ENCODE data around the gene MAPT. TPM values are rescaled to one million over a fixed set of nuclear protein-coding genes. Genes with fewer than 3 reads are reported as not detected.

The MAPT gene
- total and polyA plus RNA-seq, 7 experiments from 2014 or later: 0.12 to 1.3 (median 0.80) TPM

GRCh38 chr17:46027048-46027975 lies 133.0 kb downstream of the MAPT start:
- intact Hi-C loops (cut with micrococcal nuclease): no loop called here
- POLR2A ChIA-PET: interaction anchor here (0.8 kb wide), 2 partner anchors 8 to 18 kb away, joined by 3 to 4 read pairs; no protein-coding TSS in a partner anchor
- H3K27me3 ChIP-seq (ENCODE audit: control insufficient read depth in 2 of 2, insufficient read depth in 2 of 2, low read length in 2 of 2): no peaks in the 10 kb centered on the region
- peaks cover 13 to 30% (median 18%) of the 10 kb centered on the region in 5 donors for H3K36me3 Mint-ChIP-seq
- peaks cover 0 to 9% (median 0%) of the 10 kb centered on the region in 11 donors for H3K9me3 Mint-ChIP-seq
- no peak overlapping the region for H3K4me3 ChIP-seq (ENCODE audit: low read length)
- H3K27me3 Mint-ChIP-seq: no peaks in the 10 kb centered on the region
- CTCF ChIA-PET: interaction anchor here (0.5 to 1.0 kb wide), 2 partner anchors 16 to 751 kb away, joined by 3 to 4 read pairs; no protein-coding TSS in a partner anchor
- ATAC-seq: peak; percentile 21
- no peaks in the 10 kb centered on the region for H3K9me3 ChIP-seq (ENCODE audit: control insufficient read depth in 2 of 3, low read length in 3 of 3)
- peak overlapping the region in 7 of 9 donors; percentile 31 to 81 (median 71) for H3K27ac Mint-ChIP-seq
- peaks cover 0 to 59% (median 11%) of the 10 kb centered on the region in 3 experiments for H3K36me3 ChIP-seq (ENCODE audit: control insufficient read depth in 2 of 3, insufficient read depth in 3 of 3, low read length in 3 of 3)
- peaks cover 6 to 31% (median 15%) of the 10 kb centered on the region in 7 donors for H3K4me1 Mint-ChIP-seq
- no peak for DNase-seq
- peak overlapping the region in 1 of 10 donors; percentile 1 for H3K4me3 Mint-ChIP-seq
- H3K4me1 ChIP-seq (ENCODE audit: control insufficient read depth in 2 of 2, insufficient read depth in 2 of 2, low read length in 2 of 2): no peaks in the 10 kb centered on the region
- H3K27ac ChIP-seq (ENCODE audit: low read depth, low read length): peak overlapping the region; percentile 20

GRCh38 chr17:46027976-46028325 lies 133.6 kb downstream of the MAPT start:
- H3K36me3 Mint-ChIP-seq: peaks cover 18 to 34% (median 20%) of the 10 kb centered on the region in 5 donors
- no peak overlapping the region for H3K4me3 Mint-ChIP-seq
- CTCF ChIA-PET: interaction anchor here (0.5 to 1.0 kb wide), 2 partner anchors 15 to 752 kb away, joined by 3 to 4 read pairs; no protein-coding TSS in a partner anchor
- H3K27me3 ChIP-seq (ENCODE audit: control insufficient read depth in 2 of 2, insufficient read depth in 2 of 2, low read length in 2 of 2): no peaks in the 10 kb centered on the region
- intact Hi-C loops (cut with micrococcal nuclease): no loop called here
- H3K36me3 ChIP-seq (ENCODE audit: control insufficient read depth in 2 of 3, insufficient read depth in 3 of 3, low read length in 3 of 3): peaks cover 2 to 66% (median 15%) of the 10 kb centered on the region in 3 experiments
- ATAC-seq (no peak), DNase-seq (no peak)
- H3K4me1 ChIP-seq (ENCODE audit: control insufficient read depth in 2 of 2, insufficient read depth in 2 of 2, low read length in 2 of 2): no peaks in the 10 kb centered on the region
- no peaks in the 10 kb centered on the region for H3K9me3 ChIP-seq (ENCODE audit: control insufficient read depth in 2 of 3, low read length in 3 of 3)
- H3K4me3 ChIP-seq (ENCODE audit: low read length): no peak overlapping the region
- H3K4me1 Mint-ChIP-seq: peaks cover 6 to 31% (median 15%) of the 10 kb centered on the region in 7 donors
- POLR2A ChIA-PET: interaction anchor here (0.8 to 1.1 kb wide), 3 partner anchors 9 to 188 kb away, joined by 3 to 7 read pairs (median 4); no protein-coding TSS in a partner anchor
- no peak overlapping the region for H3K27ac ChIP-seq (ENCODE audit: low read depth, low read length)
- no peaks in the 10 kb centered on the region for H3K27me3 Mint-ChIP-seq
- peaks cover 0 to 9% (median 0%) of the 10 kb centered on the region in 11 donors for H3K9me3 Mint-ChIP-seq
- peak overlapping the region in 7 of 9 donors; percentile 4 to 82 (median 35) for H3K27ac Mint-ChIP-seq

GRCh38 chr17:46028374-46028773 lies 134.0 kb downstream of the MAPT start:
- Mint-ChIP-seq H3K4me3 (no peak overlapping the region), H3K36me3 (peaks cover 18 to 35% (median 25%) of the 10 kb centered on the region in 5 donors), H3K9me3 (peaks cover 0 to 8% (median 0%) of the 10 kb centered on the region in 11 donors), H3K27me3 (no peaks in the 10 kb centered on the region), H3K27ac (peak overlapping the region; percentile 4 to 87 (median 35)), H3K4me1 (peaks cover 6 to 31% (median 15%) of the 10 kb centered on the region in 7 donors)
- CTCF ChIA-PET: interaction anchor here (0.5 to 1.0 kb wide), 2 partner anchors 15 to 752 kb away, joined by 3 to 4 read pairs; no protein-coding TSS in a partner anchor
- Histone ChIP-seq H3K9me3 (ENCODE audit: control insufficient read depth in 2 of 3, low read length in 3 of 3) (no peaks in the 10 kb centered on the region), H3K36me3 (ENCODE audit: control insufficient read depth in 2 of 3, insufficient read depth in 3 of 3, low read length in 3 of 3) (peaks cover 6 to 70% (median 19%) of the 10 kb centered on the region in 3 experiments), H3K4me3 (ENCODE audit: low read length) (no peak overlapping the region), H3K27me3 (ENCODE audit: control insufficient read depth in 2 of 2, insufficient read depth in 2 of 2, low read length in 2 of 2) (no peaks in the 10 kb centered on the region), H3K4me1 (ENCODE audit: control insufficient read depth in 2 of 2, insufficient read depth in 2 of 2, low read length in 2 of 2) (no peaks in the 10 kb centered on the region), H3K27ac (ENCODE audit: low read depth, low read length) (no peak overlapping the region)
- POLR2A ChIA-PET: interaction anchor here (0.8 to 1.1 kb wide), 3 partner anchors 9 to 188 kb away, joined by 3 to 7 read pairs (median 4); no protein-coding TSS in a partner anchor
- DNase-seq (no peak), ATAC-seq (no peak)
- intact Hi-C loops (cut with micrococcal nuclease): no loop called here

- H3K36me3 Mint-ChIP-seq: peaks cover 20 to 40% (median 27%) of the 10 kb centered on the region in 5 donors
- H3K9me3 ChIP-seq (ENCODE audit: control insufficient read depth in 2 of 3, low read length in 3 of 3): no peaks in the 10 kb centered on the region
These were observed 134.7 kb downstream of the MAPT start for GRCh38 chr17:46028981-46029565.

GRCh38 chr17:46029627-46030026 lies 135.3 kb downstream of the MAPT start:
- H3K36me3 ChIP-seq (ENCODE audit: control insufficient read depth in 2 of 3, insufficient read depth in 3 of 3, low read length in 3 of 3): peaks cover 12 to 82% (median 23%) of the 10 kb centered on the region in 3 experiments
- ATAC-seq: no peak
- H3K4me1 ChIP-seq (ENCODE audit: control insufficient read depth in 2 of 2, insufficient read depth in 2 of 2, low read length in 2 of 2): no peaks in the 10 kb centered on the region
- no peaks in the 10 kb centered on the region for H3K27me3 ChIP-seq (ENCODE audit: control insufficient read depth in 2 of 2, insufficient read depth in 2 of 2, low read length in 2 of 2)
- H3K9me3 ChIP-seq (ENCODE audit: control insufficient read depth in 2 of 3, low read length in 3 of 3): no peaks in the 10 kb centered on the region
- H3K4me1 Mint-ChIP-seq: peaks cover 6 to 31% (median 15%) of the 10 kb centered on the region in 7 donors
- H3K27me3 Mint-ChIP-seq: no peaks in the 10 kb centered on the region
- peaks cover 0 to 5% (median 0%) of the 10 kb centered on the region in 11 donors for H3K9me3 Mint-ChIP-seq
- H3K36me3 Mint-ChIP-seq: peaks cover 20 to 45% (median 29%) of the 10 kb centered on the region in 5 donors
- CTCF ChIA-PET: interaction anchor here (0.5 to 0.7 kb wide), 3 partner anchors 12 to 184 kb away, joined by 4 to 6 read pairs (median 5); no protein-coding TSS in a partner anchor
- no peak overlapping the region for H3K27ac ChIP-seq (ENCODE audit: low read depth, low read length)
- intact Hi-C loops (cut with micrococcal nuclease): no loop called here
- peak overlapping the region; percentile 19 to 87 (median 59) for H3K27ac Mint-ChIP-seq
- POLR2A ChIA-PET: interaction anchor here (0.6 kb wide), 1 partner anchor 146 kb away, joined by 5 read pairs; no protein-coding TSS in a partner anchor
- DNase-seq: no peak
- H3K4me3 Mint-ChIP-seq: no peak overlapping the region
- H3K4me3 ChIP-seq (ENCODE audit: low read length): no peak overlapping the region

More at GRCh38 chr17:46028981-46029565, 134.7 kb downstream of the MAPT start:
- intact Hi-C loops (cut with micrococcal nuclease): no loop called here
- peak overlapping the region; percentile 19 to 87 (median 59) for H3K27ac Mint-ChIP-seq
- Histone ChIP-seq H3K4me1 (ENCODE audit: control insufficient read depth in 2 of 2, insufficient read depth in 2 of 2, low read length in 2 of 2) (no peaks in the 10 kb centered on the region), H3K36me3 (ENCODE audit: control insufficient read depth in 2 of 3, insufficient read depth in 3 of 3, low read length in 3 of 3) (peaks cover 12 to 77% (median 23%) of the 10 kb centered on the region in 3 experiments), H3K27ac (ENCODE audit: low read depth, low read length) (no peak overlapping the region), H3K4me3 (ENCODE audit: low read length) (no peak overlapping the region), H3K27me3 (ENCODE audit: control insufficient read depth in 2 of 2, insufficient read depth in 2 of 2, low read length in 2 of 2) (no peaks in the 10 kb centered on the region)
- peaks cover 0 to 5% (median 0%) of the 10 kb centered on the region in 11 donors for H3K9me3 Mint-ChIP-seq
- H3K27me3 Mint-ChIP-seq: no peaks in the 10 kb centered on the region
- DNase-seq (no peak), ATAC-seq (peak; percentile 45)
- POLR2A ChIA-PET: interaction anchor here (0.6 to 1.1 kb wide), 3 partner anchors 9 to 187 kb away, joined by 3 to 7 read pairs (median 5); no protein-coding TSS in a partner anchor
- no peak overlapping the region for H3K4me3 Mint-ChIP-seq
- peaks cover 6 to 31% (median 15%) of the 10 kb centered on the region in 7 donors for H3K4me1 Mint-ChIP-seq
- CTCF ChIA-PET: interaction anchor here (0.5 to 0.6 kb wide), 2 partner anchors 15 to 184 kb away, joined by 4 to 6 read pairs; no protein-coding TSS in a partner anchor

- Mint-ChIP-seq H3K9me3 (peaks cover 0 to 2% (median 0%) of the 10 kb centered on the region in 11 donors), H3K4me3 (peak overlapping the region in 1 of 10 donors; percentile 32), H3K4me1 (peaks cover 9 to 28% (median 15%) of the 10 kb centered on the region in 7 donors), H3K27me3 (no peaks in the 10 kb centered on the region), H3K27ac (peak overlapping the region in 7 of 9 donors; percentile 19 to 87 (median 65)), H3K36me3 (peaks cover 22 to 54% (median 32%) of the 10 kb centered on the region in 5 donors)
- Histone ChIP-seq H3K4me3 (ENCODE audit: low read length) (no peak overlapping the region), H3K27me3 (ENCODE audit: control insufficient read depth in 2 of 2, insufficient read depth in 2 of 2, low read length in 2 of 2) (no peaks in the 10 kb centered on the region), H3K4me1 (ENCODE audit: control insufficient read depth in 2 of 2, insufficient read depth in 2 of 2, low read length in 2 of 2) (no peaks in the 10 kb centered on the region), H3K27ac (ENCODE audit: low read depth, low read length) (no peak overlapping the region), H3K36me3 (ENCODE audit: control insufficient read depth in 2 of 3, insufficient read depth in 3 of 3, low read length in 3 of 3) (peaks cover 21 to 92% (median 23%) of the 10 kb centered on the region in 3 experiments), H3K9me3 (ENCODE audit: control insufficient read depth in 2 of 3, low read length in 3 of 3) (no peaks in the 10 kb centered on the region)
- CTCF ChIA-PET: interaction anchor here (0.7 to 0.9 kb wide), 2 partner anchors 28 to 162 kb away, joined by 3 to 4 read pairs; partner anchors contain the start of gene KANSL1
- intact Hi-C loops (cut with micrococcal nuclease): no loop called here
- DNase-seq: no peak
- POLR2A ChIA-PET: no interaction called here
- no peak for ATAC-seq
These were observed 136.4 kb downstream of the MAPT start for GRCh38 chr17:46030752-46031151.

All from naive thymus-derived CD4-positive, alpha-beta T cell (primary cell).